GM12891 (cell line): ENCODE measurements around the gene ITPR3.

ENCODE experiments used
- PAX5 ChIP-seq: IDR thresholded peaks from 2 replicates; pipeline ENCODE4 v1.6.1; 2011; ENCODE audit warnings: low read length, moderate library complexity, mild to moderate bottlenecking; ENCODE audit not compliant: insufficient read depth, severe bottlenecking
- POLR2A ChIP-seq: IDR thresholded peaks from 2 replicates; pipeline ENCODE4 v1.6.1; 2011; ENCODE audit warnings: low read depth, low read length, control low read depth
- POLR2AphosphoS5 ChIP-seq: IDR thresholded peaks from 2 replicates; pipeline ENCODE4 v1.6.1; 2011; ENCODE audit warnings: low read depth, low read length, control low read depth
- POU2F2 ChIP-seq: IDR thresholded peaks from 2 replicates; pipeline ENCODE4 v1.6.1; 2011; ENCODE audit warnings: low read depth, mild to moderate bottlenecking, control low read depth, low read length, moderate library complexity
- SPI1 ChIP-seq: IDR thresholded peaks from 2 replicates; pipeline ENCODE4 v1.6.1; 2011; ENCODE audit warnings: low read depth, low read length, control low read depth
- TAF1 ChIP-seq: IDR thresholded peaks from 2 replicates; pipeline ENCODE4 v1.6.1; 2011; ENCODE audit warnings: low read depth, low read length, control low read depth

DNA sequence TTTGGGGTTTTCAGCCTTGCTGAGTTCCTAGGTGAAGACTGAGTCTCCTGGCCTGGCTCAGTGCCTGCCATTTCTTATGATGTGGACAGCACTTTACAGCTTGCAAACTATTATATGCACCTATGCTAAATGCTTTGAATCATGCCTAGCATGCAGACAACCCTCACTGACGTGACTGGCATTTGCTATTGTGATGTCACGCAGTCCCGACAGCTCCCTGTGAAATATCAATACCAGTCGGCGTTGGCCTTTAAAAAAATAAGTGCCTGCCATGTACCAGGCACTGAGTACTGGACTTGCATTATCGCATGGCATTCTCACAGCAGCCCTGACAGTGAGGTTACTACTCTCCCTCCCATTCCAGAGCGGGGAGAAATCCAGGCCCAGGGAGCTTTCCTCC lies 54.8 kb downstream of the ITPR3 start:
- TF ChIP-seq POLR2A (no peak), TAF1 (no peak), POLR2AphosphoS5 (no peak), POU2F2 (no peak), SPI1 (no peak), PAX5 (no peak)
